NCI-H345 treated with DMSO at 0.1 percent for 48 hours (cell line): Measurements from ENCODE around the gene RASSF1.

Experiments
- DNase-seq: peaks from one replicate; lab custom pipeline; 2025; ENCODE audit not compliant: unreplicated experiment; lab: John Stamatoyannopoulos, UW

RASSF1 gene, protein sequence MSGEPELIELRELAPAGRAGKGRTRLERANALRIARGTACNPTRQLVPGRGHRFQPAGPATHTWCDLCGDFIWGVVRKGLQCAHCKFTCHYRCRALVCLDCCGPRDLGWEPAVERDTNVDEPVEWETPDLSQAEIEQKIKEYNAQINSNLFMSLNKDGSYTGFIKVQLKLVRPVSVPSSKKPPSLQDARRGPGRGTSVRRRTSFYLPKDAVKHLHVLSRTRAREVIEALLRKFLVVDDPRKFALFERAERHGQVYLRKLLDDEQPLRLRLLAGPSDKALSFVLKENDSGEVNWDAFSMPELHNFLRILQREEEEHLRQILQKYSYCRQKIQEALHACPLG

GRCh38 chr3:50340448-50341329, at the start of gene RASSF1:
TSS of gene RASSF1 (minus strand) at chr3:50340836. CDS start at chr3:50340805, 31 bp downstream.
- no peak for DNase-seq

GRCh38 chr3:50389414-50389767, 48.8 kb upstream of the RASSF1 start:
- no peak for DNase-seq

DNA sequence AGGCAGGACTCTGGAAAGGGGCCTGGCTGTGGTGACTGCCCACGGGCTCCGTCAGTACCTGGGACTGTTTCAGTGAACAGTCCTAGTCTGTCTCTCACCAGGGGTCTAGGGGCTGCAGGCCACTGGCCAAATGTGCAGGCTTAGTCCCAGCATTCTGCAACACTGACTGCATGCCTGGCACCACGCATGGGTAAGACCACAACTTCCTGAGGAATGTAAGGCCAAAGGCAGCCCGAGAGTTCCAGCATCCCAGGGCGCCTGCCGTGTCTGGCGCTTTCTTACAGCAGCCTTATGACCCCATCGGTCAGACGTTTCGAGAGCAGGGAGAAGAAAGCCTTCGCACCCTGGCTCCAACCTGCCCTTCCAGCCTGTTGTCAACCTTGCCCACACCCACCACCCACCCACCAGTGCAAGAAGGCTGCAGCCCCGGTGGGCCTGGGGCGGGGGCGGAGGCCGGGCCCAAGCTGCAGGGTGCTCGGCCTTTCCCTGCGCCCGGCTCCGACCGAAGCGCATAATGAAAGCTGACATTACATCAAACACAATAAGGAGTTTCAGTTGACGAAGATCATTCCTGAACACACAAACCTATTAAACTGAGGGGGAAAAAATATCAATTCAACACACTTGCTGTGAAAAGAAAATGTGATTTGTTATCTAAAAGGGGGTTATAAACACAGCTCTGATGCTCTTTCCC, 48.2 kb upstream of the RASSF1 start:
- no peak for DNase-seq

DNA sequence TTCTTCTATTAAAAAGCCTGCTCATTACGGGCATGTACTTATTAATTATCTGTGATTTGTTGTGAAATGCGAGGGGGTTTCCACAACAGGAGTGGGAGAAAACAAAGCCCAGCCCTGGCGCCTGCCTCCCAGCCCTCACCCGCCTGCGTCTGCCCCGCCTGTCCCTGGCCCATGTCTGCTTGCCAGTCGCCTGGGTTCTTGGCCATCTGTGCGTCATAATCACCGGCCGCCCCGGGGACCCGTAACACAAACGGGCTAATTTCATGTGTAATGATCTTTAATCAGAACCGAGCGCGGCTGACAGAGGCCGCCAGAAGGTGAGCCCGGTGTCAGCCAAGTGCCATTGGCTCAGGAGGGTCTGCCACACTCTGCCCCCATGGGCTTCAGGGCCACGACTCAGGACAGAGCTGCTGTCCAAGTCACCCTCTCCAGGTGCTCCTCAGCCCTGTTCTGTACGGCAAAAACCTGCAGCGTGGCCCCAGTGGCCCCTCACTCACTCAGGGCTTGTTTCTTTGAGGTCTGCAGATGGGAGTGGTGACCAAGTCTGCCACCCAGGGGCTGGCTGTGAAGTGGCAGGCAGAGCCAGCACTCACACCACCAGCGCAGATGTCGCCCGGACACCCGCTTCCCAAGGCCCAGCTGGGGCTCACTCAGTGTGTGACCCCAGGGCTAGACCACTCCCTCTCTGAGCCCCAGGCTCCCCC, 47.5 kb upstream of the RASSF1 start:
- DNase-seq, result no peak

DNA sequence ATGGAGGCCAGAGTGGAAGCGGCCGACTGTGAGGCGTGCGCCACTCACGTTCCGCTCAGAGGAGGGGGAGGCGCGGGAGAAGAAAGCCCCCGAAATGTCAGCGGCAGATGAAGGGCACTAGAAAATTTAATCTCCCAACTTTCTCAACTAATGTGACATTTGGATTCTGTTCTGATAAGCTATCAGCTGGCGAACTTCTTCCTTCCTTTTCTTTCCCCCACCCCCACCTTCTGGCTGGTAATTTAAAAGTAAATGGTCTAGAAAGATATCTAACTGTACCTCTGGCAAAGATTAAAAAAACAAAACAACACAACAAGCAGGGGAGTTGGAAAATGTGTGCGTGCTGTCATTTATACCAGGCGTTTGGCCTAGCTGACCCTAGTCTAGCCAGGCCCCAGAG, 45.1 kb upstream of the RASSF1 start:
- DNase-seq, result no peak

GRCh38 chr3:50383750-50384149, 43.1 kb upstream of the RASSF1 start:
- no peak for DNase-seq

- DNase-seq, result no peak
Observed at GRCh38 chr3:50382722-50383121, 42.1 kb upstream of the RASSF1 start.

- DNase-seq, result no peak
Observed at GRCh38 chr3:50381383-50381782, 40.7 kb upstream of the RASSF1 start.

DNA sequence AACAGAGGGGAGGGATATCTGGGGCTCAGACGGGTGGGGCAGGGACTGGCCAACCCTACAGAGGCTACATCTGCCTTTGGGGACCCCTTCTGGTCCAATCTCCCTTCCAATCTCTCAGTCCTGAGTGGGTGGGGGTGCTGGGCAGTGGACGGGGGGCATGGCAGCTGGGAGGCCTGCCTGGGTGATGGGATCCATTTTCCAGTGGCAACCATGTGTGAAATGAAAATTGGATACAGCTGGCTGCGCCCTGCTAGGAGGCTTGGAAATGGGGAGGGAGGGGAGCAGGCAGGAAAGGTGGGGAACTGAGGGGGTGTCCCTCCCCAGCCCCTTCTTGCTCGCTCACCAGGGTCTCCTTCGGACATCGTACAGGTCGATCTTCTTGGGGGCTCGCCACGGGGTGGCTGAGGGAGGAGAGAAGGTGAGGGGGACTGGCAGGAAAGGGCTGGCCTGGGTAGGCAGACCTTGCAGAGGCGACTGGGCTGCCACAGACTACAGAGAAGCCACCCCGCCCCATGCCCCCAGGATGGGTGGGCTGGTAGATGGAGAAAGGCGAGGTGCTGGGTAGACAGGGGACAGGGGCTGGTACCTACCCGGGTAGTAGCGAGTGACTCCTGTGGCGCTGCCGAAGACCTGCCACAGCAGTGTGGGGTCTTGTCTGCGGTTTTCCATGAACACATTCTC, 39.9 kb upstream of the RASSF1 start:
- no peak for DNase-seq

DNA sequence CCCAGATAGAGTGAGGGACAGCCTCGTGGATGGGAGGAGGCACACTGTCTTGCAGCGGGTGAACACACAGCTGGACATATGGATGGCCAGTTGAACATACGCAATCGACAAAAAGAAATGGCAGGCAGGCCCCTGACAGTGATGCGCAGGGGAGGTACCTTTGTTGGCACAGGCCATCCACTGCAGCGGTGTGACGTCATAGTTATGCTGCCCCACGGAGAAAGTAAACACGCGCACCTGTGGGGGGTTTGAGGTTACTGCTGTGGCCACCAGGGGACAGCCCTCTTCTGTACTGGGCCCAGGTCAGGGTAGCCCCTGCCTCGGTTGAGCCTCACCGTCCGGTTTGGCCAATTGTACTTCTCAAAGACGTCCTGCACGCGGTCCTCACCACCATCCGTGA, 38.1 kb upstream of the RASSF1 start:
- DNase-seq, result no peak

- no peak for DNase-seq
Observed at GRCh38 chr3:50378024-50378423, 37.4 kb upstream of the RASSF1 start.

DNA sequence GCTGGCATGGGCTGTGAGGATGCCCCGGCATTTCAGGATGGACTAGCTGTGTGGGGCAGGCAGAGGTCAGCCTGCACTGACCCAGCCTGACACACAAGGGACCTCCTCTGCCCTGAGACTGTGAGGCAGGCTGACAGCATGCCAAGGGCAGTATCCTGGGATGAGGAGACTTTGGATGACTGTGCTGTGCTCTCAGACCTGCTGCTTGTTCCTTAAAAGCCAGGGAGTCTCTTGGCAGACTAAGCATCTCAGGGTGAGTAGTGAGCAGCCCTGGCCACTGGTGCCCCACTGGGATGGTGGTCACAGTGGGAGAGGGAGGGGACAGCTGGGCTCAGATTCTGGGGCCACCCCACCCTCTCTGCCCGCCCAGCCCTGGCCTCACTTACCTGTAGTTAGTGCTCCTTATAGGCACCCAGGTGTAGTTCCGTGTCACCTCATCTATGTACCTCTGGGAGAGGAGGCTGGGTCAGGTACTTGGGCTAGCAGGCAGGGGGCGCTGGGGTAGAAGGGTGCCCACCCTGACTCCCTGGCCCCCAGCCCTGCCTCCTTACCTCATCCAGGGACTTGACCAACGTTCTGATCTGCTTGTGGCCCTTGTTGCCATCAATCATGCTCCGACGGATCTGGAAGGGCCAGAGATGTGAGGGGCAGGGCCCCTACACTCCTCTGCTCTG, 34.8 kb upstream of the RASSF1 start:
- no peak for DNase-seq

DNA sequence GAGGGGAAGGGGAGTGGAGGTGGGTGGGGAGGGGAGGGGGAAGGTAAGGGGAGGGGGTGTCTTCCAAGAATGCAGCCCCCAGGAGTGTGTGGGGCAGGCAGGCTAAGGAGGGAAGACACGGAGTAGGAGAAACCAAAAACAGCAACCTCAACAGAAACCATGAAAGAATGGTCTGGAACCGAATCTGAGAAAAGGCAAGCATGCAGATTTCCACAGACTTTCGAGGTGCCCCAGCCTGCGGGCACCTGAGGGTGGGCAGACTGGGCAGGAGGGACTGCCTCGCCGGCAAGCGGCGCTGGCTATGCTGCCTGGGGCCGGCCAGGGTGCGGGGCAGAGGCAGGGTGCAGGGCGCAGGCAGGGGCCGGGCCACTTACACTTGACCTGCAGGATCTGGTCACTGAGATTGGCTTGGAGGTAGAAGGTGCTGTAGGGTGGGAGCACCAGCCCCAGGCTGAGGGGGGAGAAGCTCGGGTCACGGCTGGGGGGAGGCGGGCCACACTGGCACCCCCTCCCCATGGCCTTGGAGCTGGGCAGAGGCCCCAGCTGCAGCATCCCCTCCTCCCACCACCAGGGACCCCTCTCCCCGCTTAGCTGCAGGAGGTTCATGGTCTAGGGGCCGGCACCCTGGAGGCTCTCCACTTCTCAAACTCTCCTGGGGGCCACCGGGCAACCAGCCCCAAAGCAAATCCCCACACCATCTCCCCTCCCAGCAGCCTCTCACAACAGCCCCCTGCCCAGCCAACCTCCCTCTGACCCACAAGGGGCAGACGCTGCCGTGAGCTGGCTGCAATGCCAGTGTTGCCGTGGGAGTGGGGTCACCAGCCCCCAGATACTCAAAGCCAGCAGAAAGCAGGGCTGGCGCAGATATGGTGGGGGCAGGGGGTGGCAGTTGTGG, 34.0 kb upstream of the RASSF1 start:
- DNase-seq, result no peak

- no peak for DNase-seq
Observed at GRCh38 chr3:50373146-50374051, 32.8 kb upstream of the RASSF1 start.

GRCh38 chr3:50372349-50372748, 31.7 kb upstream of the RASSF1 start:
- DNase-seq, result no peak

DNA sequence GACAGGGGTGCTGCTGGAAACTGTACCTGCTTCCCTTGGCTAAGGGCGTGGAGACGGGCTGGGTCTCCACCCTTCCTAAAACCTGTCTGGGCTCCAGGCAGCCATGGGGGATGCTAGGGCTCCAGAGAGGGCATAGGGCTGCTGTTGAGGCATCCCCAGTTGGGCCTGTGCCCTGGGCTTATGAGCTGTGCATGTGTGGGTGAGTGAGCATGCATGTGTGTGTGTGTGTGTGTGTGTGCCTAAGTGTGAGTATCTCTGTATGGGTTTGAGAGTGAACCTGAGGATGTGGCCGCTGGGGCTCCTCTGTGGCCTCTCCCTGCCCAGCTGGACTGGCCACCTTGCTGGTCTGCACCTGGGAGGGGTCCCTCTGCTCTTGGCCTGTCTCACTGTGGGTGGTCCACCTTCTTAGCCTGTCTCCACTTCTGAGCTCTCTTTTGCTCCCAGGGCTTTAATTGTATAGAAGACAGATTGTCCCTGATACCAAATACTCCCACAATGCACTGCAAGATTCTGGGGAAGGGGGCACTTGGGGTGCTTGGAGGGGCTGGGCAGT, 30.6 kb upstream of the RASSF1 start:
- no peak for DNase-seq

- DNase-seq, result no peak
Observed at GRCh38 chr3:50370594-50370993, 30.0 kb upstream of the RASSF1 start.
